ENCODE measurements around the gene OGFRL1.

OGFRL1 gene

DNA sequence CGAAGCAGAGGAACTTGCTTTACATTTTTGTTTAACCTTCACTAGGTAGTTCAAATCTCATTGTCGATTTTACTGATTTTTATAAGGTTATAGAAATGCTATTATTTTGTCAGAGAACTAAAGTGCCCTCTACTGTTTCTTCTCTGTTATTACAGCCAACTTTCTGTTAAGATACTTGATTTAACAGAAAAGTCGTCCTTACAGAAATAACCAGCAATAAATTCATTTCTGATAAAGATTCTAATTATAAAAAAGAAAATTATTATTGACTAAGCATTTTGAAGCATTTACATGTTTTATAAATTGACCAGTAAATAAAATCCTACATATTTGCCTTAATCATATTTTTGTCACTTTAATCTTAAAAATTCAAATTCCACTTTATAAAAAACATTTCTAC lies 60.8 kb downstream of the OGFRL1 start:
- Histone ChIP-seq H3K27ac (replicated peaks) (no peak overlapping the region), H3K27me3 (ENCODE audit: insufficient read depth, poor library complexity, severe bottlenecking) (no peaks in the 10 kb centered on the region), H3K4me3 (replicated peaks; ENCODE audit: insufficient read depth, low read length) (no peak overlapping the region)
- peak in 1 of 2 experiments; percentile 5 for DNase-seq (ENCODE audit: low read depth in 1 of 2, low spot score in 1 of 2)
- TF ChIP-seq GABPA (IDR thresholded peaks at IDR 0.05; ENCODE audit: low read depth): no peak
- TF ChIP-seq, protein P1, sequence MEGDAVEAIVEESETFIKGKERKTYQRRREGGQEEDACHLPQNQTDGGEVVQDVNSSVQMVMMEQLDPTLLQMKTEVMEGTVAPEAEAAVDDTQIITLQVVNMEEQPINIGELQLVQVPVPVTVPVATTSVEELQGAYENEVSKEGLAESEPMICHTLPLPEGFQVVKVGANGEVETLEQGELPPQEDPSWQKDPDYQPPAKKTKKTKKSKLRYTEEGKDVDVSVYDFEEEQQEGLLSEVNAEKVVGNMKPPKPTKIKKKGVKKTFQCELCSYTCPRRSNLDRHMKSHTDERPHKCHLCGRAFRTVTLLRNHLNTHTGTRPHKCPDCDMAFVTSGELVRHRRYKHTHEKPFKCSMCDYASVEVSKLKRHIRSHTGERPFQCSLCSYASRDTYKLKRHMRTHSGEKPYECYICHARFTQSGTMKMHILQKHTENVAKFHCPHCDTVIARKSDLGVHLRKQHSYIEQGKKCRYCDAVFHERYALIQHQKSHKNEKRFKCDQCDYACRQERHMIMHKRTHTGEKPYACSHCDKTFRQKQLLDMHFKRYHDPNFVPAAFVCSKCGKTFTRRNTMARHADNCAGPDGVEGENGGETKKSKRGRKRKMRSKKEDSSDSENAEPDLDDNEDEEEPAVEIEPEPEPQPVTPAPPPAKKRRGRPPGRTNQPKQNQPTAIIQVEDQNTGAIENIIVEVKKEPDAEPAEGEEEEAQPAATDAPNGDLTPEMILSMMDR (IDR thresholded peaks at IDR 0.05; ENCODE audit: insufficient read depth, low read length): peak; percentile 17

DNA sequence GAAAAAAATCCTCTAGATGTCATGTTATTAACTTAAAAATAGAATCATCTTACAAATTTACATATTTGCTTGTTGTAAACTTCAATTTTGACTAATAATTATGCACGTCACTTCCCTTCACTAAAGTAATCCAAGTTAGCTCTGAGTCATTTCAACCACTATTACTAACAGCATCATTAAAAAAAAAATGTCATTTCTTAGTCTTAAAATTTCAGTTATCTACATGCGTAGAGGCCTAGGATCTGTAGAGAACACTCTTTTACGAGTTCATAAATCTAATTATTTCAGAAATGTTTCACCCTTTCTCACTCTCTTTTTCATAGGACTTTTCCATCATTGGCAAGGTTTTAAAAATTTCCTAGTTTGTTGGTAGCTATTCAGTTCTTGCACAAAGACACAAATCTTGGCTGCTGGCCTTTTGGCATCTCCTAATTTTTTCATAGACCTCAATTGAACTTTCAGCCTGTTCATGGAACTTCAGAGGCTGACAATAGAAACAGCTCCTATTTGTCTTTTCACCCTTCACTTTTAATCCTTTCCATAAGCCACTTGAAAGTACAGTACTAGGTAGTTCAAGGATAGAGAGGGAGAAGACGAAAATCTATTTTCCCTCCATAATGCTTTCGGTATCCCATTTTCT lies 61.5 kb downstream of the OGFRL1 start:
- no peaks in the 10 kb centered on the region for H3K27me3 ChIP-seq (ENCODE audit: insufficient read depth, poor library complexity, severe bottlenecking)
- DNase-seq (ENCODE audit: low read depth in 1 of 2, low spot score in 1 of 2): no peak
- no peak overlapping the region for H3K4me3 ChIP-seq (replicated peaks; ENCODE audit: insufficient read depth, low read length)
- no peak overlapping the region for H3K27ac ChIP-seq (replicated peaks)
- TF ChIP-seq SPI1 (IDR thresholded peaks at IDR 0.05; ENCODE audit: borderline replicate concordance, low read depth) (no peak), GABPA (IDR thresholded peaks at IDR 0.05; ENCODE audit: low read depth) (no peak)
- TF ChIP-seq, protein P2, sequence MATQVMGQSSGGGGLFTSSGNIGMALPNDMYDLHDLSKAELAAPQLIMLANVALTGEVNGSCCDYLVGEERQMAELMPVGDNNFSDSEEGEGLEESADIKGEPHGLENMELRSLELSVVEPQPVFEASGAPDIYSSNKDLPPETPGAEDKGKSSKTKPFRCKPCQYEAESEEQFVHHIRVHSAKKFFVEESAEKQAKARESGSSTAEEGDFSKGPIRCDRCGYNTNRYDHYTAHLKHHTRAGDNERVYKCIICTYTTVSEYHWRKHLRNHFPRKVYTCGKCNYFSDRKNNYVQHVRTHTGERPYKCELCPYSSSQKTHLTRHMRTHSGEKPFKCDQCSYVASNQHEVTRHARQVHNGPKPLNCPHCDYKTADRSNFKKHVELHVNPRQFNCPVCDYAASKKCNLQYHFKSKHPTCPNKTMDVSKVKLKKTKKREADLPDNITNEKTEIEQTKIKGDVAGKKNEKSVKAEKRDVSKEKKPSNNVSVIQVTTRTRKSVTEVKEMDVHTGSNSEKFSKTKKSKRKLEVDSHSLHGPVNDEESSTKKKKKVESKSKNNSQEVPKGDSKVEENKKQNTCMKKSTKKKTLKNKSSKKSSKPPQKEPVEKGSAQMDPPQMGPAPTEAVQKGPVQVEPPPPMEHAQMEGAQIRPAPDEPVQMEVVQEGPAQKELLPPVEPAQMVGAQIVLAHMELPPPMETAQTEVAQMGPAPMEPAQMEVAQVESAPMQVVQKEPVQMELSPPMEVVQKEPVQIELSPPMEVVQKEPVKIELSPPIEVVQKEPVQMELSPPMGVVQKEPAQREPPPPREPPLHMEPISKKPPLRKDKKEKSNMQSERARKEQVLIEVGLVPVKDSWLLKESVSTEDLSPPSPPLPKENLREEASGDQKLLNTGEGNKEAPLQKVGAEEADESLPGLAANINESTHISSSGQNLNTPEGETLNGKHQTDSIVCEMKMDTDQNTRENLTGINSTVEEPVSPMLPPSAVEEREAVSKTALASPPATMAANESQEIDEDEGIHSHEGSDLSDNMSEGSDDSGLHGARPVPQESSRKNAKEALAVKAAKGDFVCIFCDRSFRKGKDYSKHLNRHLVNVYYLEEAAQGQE (IDR thresholded peaks at IDR 0.05; ENCODE audit: insufficient replicate concordance, low read depth): no peak
- TF ChIP-seq, protein P1 (IDR thresholded peaks at IDR 0.05; ENCODE audit: insufficient read depth, low read length): no peak

DNA sequence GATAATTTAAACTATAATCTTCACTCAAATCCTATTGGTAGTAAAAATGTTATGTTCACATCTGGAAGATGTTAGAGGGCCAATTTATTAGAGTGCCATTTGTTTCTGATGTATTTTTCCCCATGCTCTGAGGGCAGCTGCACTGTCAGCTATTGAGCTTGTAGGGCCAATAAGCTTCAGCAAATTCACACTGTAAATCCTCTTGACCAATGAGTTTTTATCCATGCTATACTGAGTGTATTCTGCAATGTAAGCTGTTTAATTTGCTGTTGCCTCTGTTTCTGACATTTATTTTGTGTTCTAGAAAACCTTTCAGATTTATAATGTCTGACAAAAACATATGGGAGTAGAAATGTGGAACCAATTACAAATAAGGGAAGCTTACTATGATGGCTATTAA lies 62.6 kb downstream of the OGFRL1 start:
- Histone ChIP-seq H3K27me3 (ENCODE audit: insufficient read depth, poor library complexity, severe bottlenecking) (no peaks in the 10 kb centered on the region), H3K4me3 (replicated peaks; ENCODE audit: insufficient read depth, low read length) (no peak overlapping the region), H3K27ac (replicated peaks) (no peak overlapping the region)
- DNase-seq (ENCODE audit: low read depth in 1 of 2, low spot score in 1 of 2): no peak
- TF ChIP-seq, protein P1 (IDR thresholded peaks at IDR 0.05; ENCODE audit: insufficient read depth, low read length): no peak
- no peak for TF ChIP-seq GABPA (IDR thresholded peaks at IDR 0.05; ENCODE audit: low read depth)
- no peak for TF ChIP-seq POLR2AphosphoS5 (IDR thresholded peaks at IDR 0.05; ENCODE audit: low read depth)
- TF ChIP-seq, protein P2 (IDR thresholded peaks at IDR 0.05; ENCODE audit: insufficient replicate concordance, low read depth): no peak
- TF ChIP-seq SPI1 (IDR thresholded peaks at IDR 0.05; ENCODE audit: borderline replicate concordance, low read depth): no peak
